Trophoblast cell (in vitro differentiated cells and primary cell): ENCODE results near the gene PRR23B.

ENCODE experiments used
- DNase-seq, 2 donors: peaks; one replicate each; pipeline ENCODE4 v3.0.0-alpha.2; 2016
- H2AFZ ChIP-seq: 2 replicates; pipeline ENCODE4 v1.6.1; 2013; ENCODE audit warnings: low read length, moderate library complexity, mild to moderate bottlenecking; ENCODE audit not compliant: insufficient read depth, poor library complexity
- H2AK5ac ChIP-seq: 2 replicates; pipeline ENCODE4 v1.6.1; 2013; ENCODE audit warnings: mild to moderate bottlenecking, low read length
- H2BK120ac ChIP-seq: 2 replicates; pipeline ENCODE4 v1.6.1; 2013; ENCODE audit warnings: low read length, mild to moderate bottlenecking, moderate library complexity; ENCODE audit not compliant: insufficient read depth, poor library complexity
- H2BK12ac ChIP-seq: 2 replicates; pipeline ENCODE4 v1.6.1; 2013; ENCODE audit warnings: mild to moderate bottlenecking, low read length, moderate library complexity
- H2BK5ac ChIP-seq: 2 replicates; pipeline ENCODE4 v1.6.1; 2013; ENCODE audit warnings: low read length, low read depth, moderate library complexity, mild to moderate bottlenecking; ENCODE audit not compliant: poor library complexity
- H3K14ac ChIP-seq: 2 replicates; pipeline ENCODE4 v1.6.1; 2013; ENCODE audit warnings: mild to moderate bottlenecking, low read length
- H3K18ac ChIP-seq: 2 replicates; pipeline ENCODE4 v1.6.1; 2013; ENCODE audit warnings: mild to moderate bottlenecking, low read length
- H3K23ac ChIP-seq: 2 replicates; pipeline ENCODE4 v1.6.1; 2013; ENCODE audit warnings: low read length
- H3K27ac ChIP-seq: 2 replicates; pipeline ENCODE4 v1.5.1; 2013; ENCODE audit warnings: low read depth, mild to moderate bottlenecking, inconsistent platforms, low read length, moderate library complexity
- H3K27me3 ChIP-seq: 2 replicates; pipeline ENCODE4 v1.6.1; 2013; ENCODE audit warnings: inconsistent platforms, mild to moderate bottlenecking, low read length, moderate library complexity; ENCODE audit not compliant: insufficient read depth
- H3K36me3 ChIP-seq, 2 experiments: 1 replicate in 1 of 2; 2 replicates in 1 of 2; pipeline ENCODE4 v1.6.1; 2013; ENCODE audit warnings: low read length in 2 of 2, mild to moderate bottlenecking in 2 of 2, moderate library complexity in 1 of 2; ENCODE audit not compliant: insufficient read depth in 2 of 2, control insufficient read depth in 1 of 2
- H3K4ac ChIP-seq: 2 replicates; pipeline ENCODE4 v1.6.1; 2013; ENCODE audit warnings: low read depth, mild to moderate bottlenecking, low read length, moderate library complexity
- H3K4me1 ChIP-seq, 2 experiments: 1 replicate in 1 of 2; 2 replicates in 1 of 2; pipeline ENCODE4 v1.6.1; 2013; ENCODE audit warnings: low read length in 2 of 2, mild to moderate bottlenecking in 2 of 2, moderate library complexity in 1 of 2; ENCODE audit not compliant: insufficient read depth in 2 of 2, control insufficient read depth in 1 of 2
- H3K4me2 ChIP-seq: 2 replicates; pipeline ENCODE4 v1.6.1; 2013; ENCODE audit warnings: inconsistent platforms, mild to moderate bottlenecking, low read length, moderate library complexity
- H3K4me3 ChIP-seq: 2 replicates; pipeline ENCODE4 v1.5.1; 2013; ENCODE audit warnings: mild to moderate bottlenecking, low read depth, low read length, inconsistent platforms
- H3K79me1 ChIP-seq: one replicate; pipeline ENCODE4 v1.6.1; 2013; ENCODE audit warnings: low read length
- H3K79me2 ChIP-seq: 2 replicates; pipeline ENCODE4 v1.6.1; 2013; ENCODE audit warnings: low read length, mild to moderate bottlenecking; ENCODE audit not compliant: control insufficient read depth, insufficient read depth, poor library complexity
- H3K9ac ChIP-seq: 2 replicates; pipeline ENCODE4 v1.6.1; 2013; ENCODE audit warnings: mild to moderate bottlenecking, low read length
- H3K9me3 ChIP-seq: 2 replicates; pipeline ENCODE4 v1.6.1; 2013; ENCODE audit warnings: low read depth, mild to moderate bottlenecking, control low read depth, inconsistent platforms, low read length; ENCODE audit not compliant: insufficient read depth
- H4K12ac ChIP-seq: 2 replicates; pipeline ENCODE4 v1.6.1; 2013; ENCODE audit warnings: low read depth, mild to moderate bottlenecking, low read length, moderate library complexity
- H4K8ac ChIP-seq: 2 replicates; pipeline ENCODE4 v1.6.1; 2013; ENCODE audit warnings: low read depth, mild to moderate bottlenecking, low read length, moderate library complexity
- H4K91ac ChIP-seq: one replicate; pipeline ENCODE4 v1.6.1; 2013; ENCODE audit warnings: low read depth, mild to moderate bottlenecking, low read length, moderate library complexity
- WGBS: extraction: QIAGEN DNeasy Blood & Tissue Kit; methylation state at CpG from one replicate; pipeline ENCODE4 v1.1.7; 2013; ENCODE audit warnings: missing lambda C conversion rate; ENCODE audit not compliant: insufficient read length, insufficient coverage; ENCODE audit errors: extremely low coverage; 5-methylcytosine and 5-hydroxymethylcytosine counted together

The PRR23B gene

GRCh38 chr3:138984816-138985215 lies 35.9 kb downstream of the PRR23B start:
- WGBS, result no CpG with 5 or more reads among the region's 3 CpGs
- Histone ChIP-seq H3K23ac (no peak overlapping the region), H2BK12ac (no peak overlapping the region), H3K14ac (no peak overlapping the region), H3K4ac (no peak overlapping the region), H3K9me3 (no peaks in the 10 kb centered on the region), H2AK5ac (no peak overlapping the region), H3K4me2 (no peak overlapping the region), H3K27ac (no peak overlapping the region), H3K9ac (no peak overlapping the region), H3K18ac (no peak overlapping the region), H2BK5ac (no peak overlapping the region), H3K79me1 (no peaks in the 10 kb centered on the region), H3K4me3 (no peak overlapping the region), H4K8ac (no peak overlapping the region), H4K12ac (no peak overlapping the region), H2AFZ (no peak overlapping the region), H3K4me1 (no peaks in the 10 kb centered on the region), H3K27me3 (no peaks in the 10 kb centered on the region), H3K36me3 (no peaks in the 10 kb centered on the region), H2BK120ac (no peak overlapping the region), H4K91ac (no peak overlapping the region), H3K79me2 (no peaks in the 10 kb centered on the region)
- no peak for DNase-seq

DNA sequence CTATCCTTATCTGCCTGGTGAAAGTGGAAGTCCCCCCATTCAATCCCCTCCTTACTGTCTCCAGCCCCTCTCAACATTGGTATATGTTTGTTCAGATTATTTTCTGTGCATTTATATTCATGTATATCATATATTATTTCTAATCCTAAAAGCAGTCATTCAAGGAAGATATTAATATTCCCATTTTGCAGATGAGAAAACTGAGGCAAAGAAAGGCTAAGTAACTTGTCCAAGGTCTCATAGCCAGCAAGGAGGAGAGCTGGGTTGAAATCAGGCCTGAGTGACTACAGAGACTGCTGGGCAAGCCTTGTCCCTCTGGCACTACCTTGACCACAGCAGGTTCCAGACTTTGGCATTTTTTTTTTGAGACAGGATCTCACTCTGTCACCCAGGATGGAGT lies 44.7 kb downstream of the PRR23B start:
- Histone ChIP-seq H3K18ac (no peak overlapping the region), H2AK5ac (no peak overlapping the region), H3K27me3 (no peaks in the 10 kb centered on the region), H3K4me1 (no peaks in the 10 kb centered on the region), H3K23ac (no peak overlapping the region), H2AFZ (no peak overlapping the region), H4K8ac (no peak overlapping the region), H4K91ac (no peak overlapping the region), H3K14ac (no peak overlapping the region), H3K9me3 (peaks cover 3% of the 10 kb centered on the region), H3K36me3 (no peaks in the 10 kb centered on the region), H3K9ac (no peak overlapping the region), H3K4me2 (no peak overlapping the region), H3K4me3 (no peak overlapping the region), H3K79me2 (no peaks in the 10 kb centered on the region), H3K79me1 (no peaks in the 10 kb centered on the region), H2BK120ac (no peak overlapping the region), H4K12ac (no peak overlapping the region), H3K4ac (no peak overlapping the region), H3K27ac (no peak overlapping the region), H2BK5ac (no peak overlapping the region), H2BK12ac (no peak overlapping the region)
- DNase-seq, result no peak

GRCh38 chr3:138975351-138975750 lies 45.4 kb downstream of the PRR23B start:
- Histone ChIP-seq H3K79me1 (no peaks in the 10 kb centered on the region), H3K18ac (no peak overlapping the region), H3K9me3 (peaks cover 3% of the 10 kb centered on the region), H3K4me3 (no peak overlapping the region), H2AFZ (no peak overlapping the region), H3K36me3 (no peaks in the 10 kb centered on the region), H2BK5ac (no peak overlapping the region), H2AK5ac (no peak overlapping the region), H3K27me3 (no peaks in the 10 kb centered on the region), H4K91ac (no peak overlapping the region), H3K4me1 (no peaks in the 10 kb centered on the region), H4K12ac (no peak overlapping the region), H3K14ac (no peak overlapping the region), H4K8ac (no peak overlapping the region), H3K4me2 (no peak overlapping the region), H3K27ac (no peak overlapping the region), H2BK120ac (no peak overlapping the region), H3K4ac (no peak overlapping the region), H3K23ac (no peak overlapping the region), H2BK12ac (no peak overlapping the region), H3K9ac (no peak overlapping the region), H3K79me2 (no peaks in the 10 kb centered on the region)
- DNase-seq, result no peak
- WGBS, result no CpG with 5 or more reads among the region's 8 CpGs

DNA sequence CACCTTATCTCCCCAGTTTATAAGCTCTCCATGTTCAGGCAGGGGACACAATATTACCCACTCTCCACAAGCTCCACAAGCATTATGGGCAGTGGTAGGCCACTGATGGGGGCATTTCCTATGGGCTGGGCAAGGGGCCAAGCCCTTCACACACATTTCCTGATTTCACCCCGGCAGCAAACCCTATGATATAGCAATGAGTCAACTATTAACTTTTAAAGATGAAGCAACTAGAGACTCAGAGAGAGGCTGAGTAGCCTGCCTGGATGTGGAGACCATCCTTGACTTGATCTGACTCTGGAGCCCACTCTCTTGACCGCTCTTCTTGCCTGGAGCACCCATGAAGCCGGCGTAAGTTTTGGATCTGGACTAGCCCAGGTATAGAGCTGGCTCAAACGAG lies 46.3 kb downstream of the PRR23B start:
- H2AK5ac ChIP-seq, result no peak overlapping the region
- no CpG with 5 or more reads among the region's 5 CpGs for WGBS
- no peak overlapping the region for H4K12ac ChIP-seq

More for the DNA sequence above, 46.3 kb downstream of the PRR23B start:
- Histone ChIP-seq H3K9ac (no peak overlapping the region), H3K79me2 (no peaks in the 10 kb centered on the region), H2AFZ (no peak overlapping the region), H2BK5ac (no peak overlapping the region), H3K23ac (no peak overlapping the region), H3K9me3 (peaks cover 3% of the 10 kb centered on the region), H3K4ac (no peak overlapping the region), H3K18ac (no peak overlapping the region), H2BK120ac (no peak overlapping the region), H3K4me2 (no peak overlapping the region), H3K36me3 (no peaks in the 10 kb centered on the region), H3K14ac (no peak overlapping the region), H4K8ac (no peak overlapping the region), H3K4me1 (no peaks in the 10 kb centered on the region), H3K79me1 (no peaks in the 10 kb centered on the region), H3K27ac (no peak overlapping the region), H3K4me3 (no peak overlapping the region), H4K91ac (no peak overlapping the region), H3K27me3 (no peaks in the 10 kb centered on the region), H2BK12ac (no peak overlapping the region)
- DNase-seq, result no peak
